Measurements from ENCODE around the gene TRMT112. TPM values are rescaled to one million over a fixed set of nuclear protein-coding genes. Genes with fewer than 3 reads are reported as not detected.
A peak's percentile ranks its signal among the peaks of the same experiment; 100 is the strongest.

Gene TRMT112
- total and polyA plus RNA-seq, 2 experiments from 2014 or later: 210 to 292 TPM

DNA sequence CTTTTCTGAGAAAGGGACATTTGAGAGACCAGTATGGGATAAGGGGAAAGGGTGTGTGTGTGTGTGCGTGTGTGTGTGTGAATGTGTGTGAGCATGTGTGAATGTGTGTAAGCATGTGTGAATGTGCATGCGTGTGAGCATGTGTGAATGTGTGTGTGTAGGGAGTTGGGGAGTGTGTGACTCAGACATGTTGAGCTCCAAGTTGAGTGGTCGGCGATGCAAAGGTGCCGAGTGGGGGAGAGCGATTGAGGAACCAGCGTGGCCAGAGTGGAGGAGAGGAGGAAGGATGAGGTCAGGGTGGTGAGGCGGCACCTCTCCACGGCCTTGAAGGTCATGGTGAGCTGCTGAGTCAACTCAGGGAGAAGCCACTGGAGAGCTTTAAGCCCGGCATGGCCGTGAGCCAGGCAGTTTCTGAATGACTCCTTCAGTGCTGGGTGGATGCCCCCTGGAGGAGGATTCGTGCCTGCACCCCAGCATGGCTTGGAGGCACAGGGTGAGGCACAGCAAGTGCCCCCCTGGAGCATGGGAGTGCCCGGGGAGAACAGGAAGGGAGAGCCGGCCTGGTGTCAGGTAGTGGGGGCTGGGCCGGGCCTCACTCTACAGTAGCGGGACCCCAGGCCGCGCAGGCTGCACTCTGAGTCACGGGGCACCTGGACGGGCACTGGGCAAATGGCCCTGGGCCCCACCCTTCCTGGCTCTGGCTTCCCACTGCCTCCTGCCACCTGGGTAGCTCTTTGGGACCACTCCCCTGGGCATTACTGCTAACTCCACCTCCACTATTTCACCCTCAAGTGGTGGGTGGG, 14.4 kb upstream of the TRMT112 start:
- Histone ChIP-seq H3K27me3 (no peaks in the 10 kb centered on the region), H3K79me2 (no peaks in the 10 kb centered on the region), H3K9me3 (ENCODE audit: low read depth) (no peaks in the 10 kb centered on the region), H4K20me1 (ENCODE audit: insufficient read depth, poor library complexity, severe bottlenecking) (no peaks in the 10 kb centered on the region), H3K4me3 (no peak overlapping the region), H2AFZ (no peak overlapping the region), H3K27ac (no peak overlapping the region), H3K9me2 (replicated peaks; ENCODE audit: insufficient read depth) (no peaks in the 10 kb centered on the region), H3K4me2 (no peak overlapping the region), H3K4me1 (ENCODE audit: insufficient read depth) (peaks cover 5% of the 10 kb centered on the region), H3K36me3 (replicated peaks; ENCODE audit: insufficient read depth, low read depth) (no peaks in the 10 kb centered on the region)
- TF ChIP-seq, protein P1, sequence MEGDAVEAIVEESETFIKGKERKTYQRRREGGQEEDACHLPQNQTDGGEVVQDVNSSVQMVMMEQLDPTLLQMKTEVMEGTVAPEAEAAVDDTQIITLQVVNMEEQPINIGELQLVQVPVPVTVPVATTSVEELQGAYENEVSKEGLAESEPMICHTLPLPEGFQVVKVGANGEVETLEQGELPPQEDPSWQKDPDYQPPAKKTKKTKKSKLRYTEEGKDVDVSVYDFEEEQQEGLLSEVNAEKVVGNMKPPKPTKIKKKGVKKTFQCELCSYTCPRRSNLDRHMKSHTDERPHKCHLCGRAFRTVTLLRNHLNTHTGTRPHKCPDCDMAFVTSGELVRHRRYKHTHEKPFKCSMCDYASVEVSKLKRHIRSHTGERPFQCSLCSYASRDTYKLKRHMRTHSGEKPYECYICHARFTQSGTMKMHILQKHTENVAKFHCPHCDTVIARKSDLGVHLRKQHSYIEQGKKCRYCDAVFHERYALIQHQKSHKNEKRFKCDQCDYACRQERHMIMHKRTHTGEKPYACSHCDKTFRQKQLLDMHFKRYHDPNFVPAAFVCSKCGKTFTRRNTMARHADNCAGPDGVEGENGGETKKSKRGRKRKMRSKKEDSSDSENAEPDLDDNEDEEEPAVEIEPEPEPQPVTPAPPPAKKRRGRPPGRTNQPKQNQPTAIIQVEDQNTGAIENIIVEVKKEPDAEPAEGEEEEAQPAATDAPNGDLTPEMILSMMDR (IDR thresholded peaks at IDR 0.05; ENCODE audit: poor library complexity): peak; percentile 42
- no peak for TF ChIP-seq EZH2 (IDR thresholded peaks at IDR 0.05; ENCODE audit: borderline replicate concordance)
- TF ChIP-seq EZH2phosphoT487 (IDR thresholded peaks at IDR 0.05; ENCODE audit: low read depth, severe bottlenecking, unreplicated experiment): no peak
- DNase-seq (ENCODE audit: low spot score): peak; percentile 82
- 71% methylated on average over 20 of the region's 20 CpGs for WGBS (ENCODE audit: low lambda C conversion rate, missing lambda C conversion rate)

DNA sequence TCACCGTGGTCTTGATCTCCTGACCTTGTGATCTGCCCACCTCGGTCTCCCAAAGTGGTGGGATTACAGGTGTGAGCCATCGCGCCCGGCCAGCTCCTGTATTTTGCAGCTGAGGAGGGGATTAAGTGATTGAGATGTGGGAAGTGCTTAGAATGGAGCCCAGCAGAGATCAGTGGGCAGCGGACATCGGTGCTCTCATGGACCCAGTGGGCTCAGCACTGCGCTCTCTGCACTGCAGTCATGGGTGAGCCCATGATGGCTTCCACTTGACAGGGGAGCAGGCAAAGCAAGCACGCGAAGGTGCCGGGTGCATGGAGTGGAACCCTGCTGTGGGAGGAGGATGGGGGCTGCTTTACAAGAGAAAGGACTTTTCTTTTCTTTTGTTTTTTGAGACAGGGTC, 13.5 kb upstream of the TRMT112 start:
- H3K4me2 ChIP-seq: no peak overlapping the region
- 83% methylated on average over 11 of the region's 11 CpGs for WGBS (ENCODE audit: low lambda C conversion rate, missing lambda C conversion rate)
- H3K36me3 ChIP-seq (replicated peaks; ENCODE audit: insufficient read depth, low read depth): no peaks in the 10 kb centered on the region
- H3K27me3 ChIP-seq: no peaks in the 10 kb centered on the region
- TF ChIP-seq, protein P1 (IDR thresholded peaks at IDR 0.05; ENCODE audit: poor library complexity): no peak
- TF ChIP-seq EZH2phosphoT487 (IDR thresholded peaks at IDR 0.05; ENCODE audit: low read depth, severe bottlenecking, unreplicated experiment) (no peak), EZH2 (IDR thresholded peaks at IDR 0.05; ENCODE audit: borderline replicate concordance) (no peak)
- H3K4me3 ChIP-seq: no peak overlapping the region
- H3K9me3 ChIP-seq (ENCODE audit: low read depth): no peaks in the 10 kb centered on the region
- H2AFZ ChIP-seq: no peak overlapping the region
- DNase-seq (ENCODE audit: low spot score): no peak
- no peaks in the 10 kb centered on the region for H3K79me2 ChIP-seq
- no peaks in the 10 kb centered on the region for H3K9me2 ChIP-seq (replicated peaks; ENCODE audit: insufficient read depth)
- no peak overlapping the region for H3K27ac ChIP-seq
- H4K20me1 ChIP-seq (ENCODE audit: insufficient read depth, poor library complexity, severe bottlenecking): no peaks in the 10 kb centered on the region
- peaks cover 5% of the 10 kb centered on the region for H3K4me1 ChIP-seq (ENCODE audit: insufficient read depth)

DNA sequence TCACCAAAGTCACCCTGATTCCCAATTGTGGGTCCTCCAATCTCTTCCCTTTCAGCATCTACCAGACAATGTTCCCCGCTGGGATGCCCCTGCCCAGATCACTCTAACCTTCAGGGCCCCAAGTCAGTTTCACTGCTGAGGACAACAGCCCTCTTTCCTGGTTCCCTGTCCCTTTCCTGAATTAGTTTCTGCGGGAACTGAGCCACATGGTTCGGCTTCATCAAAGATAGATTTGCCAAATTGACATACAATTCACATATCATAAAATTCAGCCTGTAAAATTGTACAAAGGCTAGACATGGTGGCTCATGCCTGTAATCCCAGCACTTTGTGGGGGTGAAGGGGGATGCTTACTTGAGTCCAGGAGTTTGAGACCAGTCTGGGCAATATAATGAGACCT, 10.6 kb upstream of the TRMT112 start:
- Histone ChIP-seq H3K4me2 (no peak overlapping the region), H4K20me1 (ENCODE audit: insufficient read depth, poor library complexity, severe bottlenecking) (no peaks in the 10 kb centered on the region), H3K9me3 (ENCODE audit: low read depth) (no peaks in the 10 kb centered on the region), H3K4me3 (no peak overlapping the region), H3K36me3 (replicated peaks; ENCODE audit: insufficient read depth, low read depth) (no peaks in the 10 kb centered on the region), H3K9me2 (replicated peaks; ENCODE audit: insufficient read depth) (no peaks in the 10 kb centered on the region), H3K4me1 (ENCODE audit: insufficient read depth) (no peaks in the 10 kb centered on the region), H3K79me2 (no peaks in the 10 kb centered on the region), H3K27ac (no peak overlapping the region), H2AFZ (no peak overlapping the region), H3K27me3 (no peaks in the 10 kb centered on the region)
- DNase-seq (ENCODE audit: low spot score): no peak
- WGBS (ENCODE audit: low lambda C conversion rate, missing lambda C conversion rate): 86% methylated on average over 3 of the region's 3 CpGs
- TF ChIP-seq EZH2phosphoT487 (IDR thresholded peaks at IDR 0.05; ENCODE audit: low read depth, severe bottlenecking, unreplicated experiment) (no peak), EZH2 (IDR thresholded peaks at IDR 0.05; ENCODE audit: borderline replicate concordance) (no peak)
- TF ChIP-seq, protein P1 (IDR thresholded peaks at IDR 0.05; ENCODE audit: poor library complexity): no peak
